Sigmoid colon (tissue), 4 donors: ENCODE results near the gene TRIB2.

Experiments
- CTCF ChIP-seq, 4 experiments: fragments of 450-650 bp in 3 of 4; fragments of 200-600 bp in 1 of 4; IDR thresholded peaks; one replicate each; pipeline ENCODE4 v1.5.1; 2016 to 2019; ENCODE audit warnings: antibody characterized with exemption in 4 of 4, mild to moderate bottlenecking in 3 of 4, moderate library complexity in 2 of 4
- EP300 ChIP-seq, 4 donors: sonication (generic); formaldehyde crosslinking; IDR thresholded peaks; one replicate each; pipeline ENCODE4 v1.6.1; 2017; ENCODE audit warnings: antibody characterized with exemption in 4 of 4
- POLR2A ChIP-seq, 2 donors: fragments of 450-650 bp; IDR thresholded peaks; one replicate each; pipeline ENCODE4 v1.6.1; 2016; ENCODE audit warnings: antibody characterized with exemption in 2 of 2, mild to moderate bottlenecking in 2 of 2, moderate library complexity in 2 of 2
- POLR2AphosphoS5 ChIP-seq, 4 donors: sonication (generic); formaldehyde crosslinking; IDR thresholded peaks; one replicate each; pipeline ENCODE4 v1.6.1; 2017; ENCODE audit warnings: antibody characterized with exemption in 4 of 4

DNA sequence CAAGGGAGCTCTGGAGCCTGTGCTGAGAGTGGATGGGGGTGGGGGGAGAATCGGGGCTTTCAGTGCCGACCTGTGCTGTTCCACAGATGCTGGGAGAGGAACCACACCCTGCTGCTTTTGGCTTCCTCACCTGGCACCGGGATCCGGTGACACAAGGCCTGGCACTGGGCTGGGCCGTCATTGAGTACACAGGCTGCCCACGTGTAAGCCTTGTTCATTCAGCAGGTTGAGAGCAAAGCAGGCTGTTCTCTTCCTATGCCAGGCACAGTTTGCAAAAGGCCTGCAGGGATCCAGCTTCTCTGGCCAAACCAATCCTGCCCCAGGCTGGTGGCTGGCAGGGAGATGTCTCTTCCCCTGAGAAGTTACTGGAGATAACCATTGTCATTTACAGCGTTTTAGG lies 17.1 kb downstream of the TRIB2 start:
- TF ChIP-seq CTCF (IDR thresholded peaks at IDR 0.05) (no peak), EP300 (IDR thresholded peaks at IDR 0.05) (no peak), POLR2A (IDR thresholded peaks at IDR 0.05) (no peak), POLR2AphosphoS5 (IDR thresholded peaks at IDR 0.05) (no peak)
